ENCODE results near the gene CRTAP.

DNA sequence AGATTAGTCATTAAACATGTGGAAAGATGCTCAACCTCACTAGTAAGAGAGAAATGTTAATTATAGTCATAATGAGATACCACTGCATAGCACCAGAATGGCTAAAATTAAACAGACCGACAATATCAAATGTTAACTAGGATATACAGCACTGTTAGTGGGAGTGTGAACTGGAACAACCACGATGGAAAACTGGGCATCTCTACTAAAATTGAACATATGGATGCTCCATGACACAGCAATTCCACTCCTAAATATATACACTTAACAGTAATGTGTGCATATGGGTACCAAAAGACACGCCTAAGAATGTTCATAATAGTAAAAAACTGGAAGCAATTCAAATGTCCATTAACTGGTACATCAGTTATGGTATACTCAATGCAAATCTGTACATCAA lies 41.5 kb downstream of the CRTAP start:
- TF ChIP-seq POLR2A (IDR thresholded peaks at IDR 0.05) (no peak), POLR2AphosphoS5 (IDR thresholded peaks at IDR 0.05) (no peak)
- TF ChIP-seq, protein P1, sequence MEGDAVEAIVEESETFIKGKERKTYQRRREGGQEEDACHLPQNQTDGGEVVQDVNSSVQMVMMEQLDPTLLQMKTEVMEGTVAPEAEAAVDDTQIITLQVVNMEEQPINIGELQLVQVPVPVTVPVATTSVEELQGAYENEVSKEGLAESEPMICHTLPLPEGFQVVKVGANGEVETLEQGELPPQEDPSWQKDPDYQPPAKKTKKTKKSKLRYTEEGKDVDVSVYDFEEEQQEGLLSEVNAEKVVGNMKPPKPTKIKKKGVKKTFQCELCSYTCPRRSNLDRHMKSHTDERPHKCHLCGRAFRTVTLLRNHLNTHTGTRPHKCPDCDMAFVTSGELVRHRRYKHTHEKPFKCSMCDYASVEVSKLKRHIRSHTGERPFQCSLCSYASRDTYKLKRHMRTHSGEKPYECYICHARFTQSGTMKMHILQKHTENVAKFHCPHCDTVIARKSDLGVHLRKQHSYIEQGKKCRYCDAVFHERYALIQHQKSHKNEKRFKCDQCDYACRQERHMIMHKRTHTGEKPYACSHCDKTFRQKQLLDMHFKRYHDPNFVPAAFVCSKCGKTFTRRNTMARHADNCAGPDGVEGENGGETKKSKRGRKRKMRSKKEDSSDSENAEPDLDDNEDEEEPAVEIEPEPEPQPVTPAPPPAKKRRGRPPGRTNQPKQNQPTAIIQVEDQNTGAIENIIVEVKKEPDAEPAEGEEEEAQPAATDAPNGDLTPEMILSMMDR (IDR thresholded peaks at IDR 0.05 in 8 of 11, conservative IDR thresholded peaks at IDR 0.05 in 3 of 11) = no peak
